ENCODE measurements around the gene LHPP.

Gene LHPP

GRCh38 chr10:124600051-124600880 lies 138.6 kb downstream of the LHPP start:
- Mint-ChIP-seq H3K27ac (no peak overlapping the region), H3K4me1 (peaks cover 8% of the 10 kb centered on the region), H3K4me3 (no peak overlapping the region), H3K27me3 (no peaks in the 10 kb centered on the region), H3K9me3 (no peaks in the 10 kb centered on the region), H3K36me3 (ENCODE audit: low read depth) (no peaks in the 10 kb centered on the region)
- DNase-seq: no peak
- ATAC-seq: no peak

GRCh38 chr10:124601016-124601415 lies 139.4 kb downstream of the LHPP start:
- no peak for DNase-seq
- Mint-ChIP-seq H3K27ac (no peak overlapping the region), H3K4me3 (no peak overlapping the region), H3K27me3 (no peaks in the 10 kb centered on the region), H3K4me1 (peaks cover 8% of the 10 kb centered on the region), H3K36me3 (ENCODE audit: low read depth) (no peaks in the 10 kb centered on the region), H3K9me3 (no peaks in the 10 kb centered on the region)
- no peak for ATAC-seq

- Mint-ChIP-seq H3K27ac (no peak overlapping the region), H3K27me3 (no peaks in the 10 kb centered on the region), H3K36me3 (ENCODE audit: low read depth) (no peaks in the 10 kb centered on the region), H3K4me3 (no peak overlapping the region), H3K9me3 (no peaks in the 10 kb centered on the region), H3K4me1 (peaks cover 8% of the 10 kb centered on the region)
- DNase-seq (no peak), ATAC-seq (peak; percentile 15)
These were observed 140.0 kb downstream of the LHPP start for GRCh38 chr10:124601431-124602120.

DNA sequence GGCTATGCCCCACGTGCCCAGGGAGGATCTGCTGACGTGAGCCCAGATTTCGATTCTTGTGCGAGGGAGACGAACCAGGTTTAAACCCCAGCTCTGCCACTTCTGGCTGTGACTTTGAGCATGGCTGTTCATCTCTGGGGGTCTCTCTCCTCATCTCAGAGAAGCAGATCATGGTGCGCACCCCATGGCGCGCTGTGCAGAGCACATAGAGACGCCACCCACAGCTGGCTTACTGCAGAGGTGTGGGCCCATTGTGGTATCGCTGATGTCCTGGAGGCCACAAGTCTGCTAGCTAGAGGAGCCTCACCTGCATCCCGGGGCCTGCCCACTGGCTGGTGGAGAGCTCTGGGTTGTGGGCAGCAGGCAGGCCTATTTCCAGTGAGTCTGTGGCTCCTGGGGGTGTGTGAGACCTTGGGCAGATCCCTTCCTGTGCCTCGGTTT lies 140.5 kb downstream of the LHPP start:
- ATAC-seq (no peak), DNase-seq (no peak)
- Mint-ChIP-seq H3K27me3 (no peaks in the 10 kb centered on the region), H3K9me3 (no peaks in the 10 kb centered on the region), H3K4me1 (peaks cover 11% of the 10 kb centered on the region), H3K27ac (no peak overlapping the region), H3K4me3 (no peak overlapping the region), H3K36me3 (ENCODE audit: low read depth) (no peaks in the 10 kb centered on the region)

- Mint-ChIP-seq H3K27ac (no peak overlapping the region), H3K36me3 (ENCODE audit: low read depth) (no peaks in the 10 kb centered on the region), H3K4me3 (no peak overlapping the region), H3K27me3 (no peaks in the 10 kb centered on the region), H3K9me3 (no peaks in the 10 kb centered on the region), H3K4me1 (peaks cover 11% of the 10 kb centered on the region)
- ATAC-seq (no peak), DNase-seq (no peak)
These were observed 141.2 kb downstream of the LHPP start for GRCh38 chr10:124602646-124603365.

GRCh38 chr10:124603376-124604213 lies 142.0 kb downstream of the LHPP start:
- no peak for DNase-seq
- ATAC-seq: no peak
- Mint-ChIP-seq H3K9me3 (no peaks in the 10 kb centered on the region), H3K27ac (no peak overlapping the region), H3K27me3 (no peaks in the 10 kb centered on the region), H3K4me3 (no peak overlapping the region), H3K36me3 (ENCODE audit: low read depth) (no peaks in the 10 kb centered on the region), H3K4me1 (peaks cover 9% of the 10 kb centered on the region)

DNA sequence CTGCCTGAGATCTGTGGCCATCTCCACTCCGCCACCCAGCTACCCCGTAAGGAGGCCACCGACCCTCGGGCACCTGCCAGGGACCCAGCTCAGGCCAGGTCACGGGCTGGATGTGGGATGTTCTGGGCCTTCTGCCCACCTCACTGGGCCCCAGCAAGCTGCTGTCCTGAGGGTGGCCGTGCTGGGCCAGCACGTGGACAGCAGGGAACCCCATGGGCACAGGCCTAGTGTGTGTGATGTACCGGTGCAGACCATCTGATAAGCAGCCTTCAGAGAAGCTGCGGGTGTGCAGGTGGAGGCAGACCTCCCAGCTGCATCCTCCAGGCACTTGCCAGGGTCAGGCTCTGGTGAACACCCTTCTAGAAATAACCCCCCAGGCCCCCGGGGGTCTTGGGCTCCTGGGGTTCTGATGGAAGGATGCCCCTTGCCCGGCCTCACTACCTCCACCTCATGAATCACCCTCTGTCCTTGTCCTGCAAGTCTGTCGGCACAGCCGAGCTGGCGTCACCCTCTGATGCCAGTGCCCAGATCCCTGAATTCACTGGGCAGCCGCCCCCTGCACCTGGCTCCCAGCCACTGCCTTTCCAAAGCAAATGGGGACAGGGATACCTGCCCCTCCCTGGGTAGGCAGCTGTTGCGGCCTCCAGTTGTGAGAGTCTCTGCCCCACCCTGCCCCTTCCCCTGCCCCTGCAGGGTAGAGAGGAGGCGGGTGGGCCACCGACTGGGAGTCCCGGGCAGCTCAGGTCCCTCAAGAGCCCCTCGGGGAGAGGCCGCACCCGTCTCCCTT lies 142.8 kb downstream of the LHPP start:
- ATAC-seq: no peak
- Mint-ChIP-seq H3K4me3 (no peak overlapping the region), H3K4me1 (peaks cover 9% of the 10 kb centered on the region), H3K27ac (no peak overlapping the region), H3K27me3 (no peaks in the 10 kb centered on the region), H3K9me3 (no peaks in the 10 kb centered on the region), H3K36me3 (ENCODE audit: low read depth) (no peaks in the 10 kb centered on the region)
- DNase-seq: no peak

DNA sequence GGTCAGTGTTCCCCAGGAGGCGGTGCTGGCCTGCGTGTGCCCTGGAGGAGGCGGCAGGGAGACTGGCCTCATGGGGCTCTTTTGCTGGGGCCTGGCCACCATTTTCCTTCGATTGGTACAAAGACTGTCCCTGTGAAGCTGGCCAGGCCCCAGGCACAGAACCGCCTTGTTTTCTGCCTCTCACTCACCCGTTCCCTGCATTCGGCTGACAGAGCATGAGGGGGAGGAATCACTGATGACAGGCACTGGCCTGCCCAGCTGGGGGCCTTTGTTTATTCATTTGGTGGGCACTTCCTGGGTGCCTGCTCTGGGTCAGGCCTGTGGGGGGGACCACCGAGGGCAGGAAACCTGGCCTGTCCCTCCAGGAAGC lies 143.4 kb downstream of the LHPP start:
- DNase-seq (no peak), ATAC-seq (no peak)
- no peak overlapping the region for H3K4me3 Mint-ChIP-seq
- no peak overlapping the region for H3K27ac Mint-ChIP-seq
- no peaks in the 10 kb centered on the region for H3K9me3 Mint-ChIP-seq
- H3K4me1 Mint-ChIP-seq: peaks cover 11% of the 10 kb centered on the region
- no peaks in the 10 kb centered on the region for H3K36me3 Mint-ChIP-seq (ENCODE audit: low read depth)
- H3K27me3 Mint-ChIP-seq: no peaks in the 10 kb centered on the region

DNA sequence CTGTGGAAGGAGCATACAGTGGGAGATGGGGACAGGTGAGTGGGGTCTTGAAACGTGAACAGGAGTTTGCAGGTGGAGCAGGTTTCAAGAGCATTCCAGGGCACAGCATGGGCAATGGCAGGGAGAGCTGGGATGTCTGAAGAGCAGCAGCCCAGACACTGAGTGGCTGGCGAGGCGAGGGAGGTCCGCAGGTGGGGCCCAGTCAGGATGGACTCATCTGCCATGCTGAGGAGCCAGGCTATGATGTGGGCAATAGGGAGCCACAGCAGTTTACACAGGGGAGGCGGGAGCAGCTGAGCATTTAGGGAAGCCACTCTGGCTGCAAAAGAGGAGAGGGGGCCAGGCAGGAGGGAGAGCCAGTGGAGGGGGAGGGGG lies 143.8 kb downstream of the LHPP start:
- DNase-seq (no peak), ATAC-seq (no peak)
- Mint-ChIP-seq H3K27ac (no peak overlapping the region), H3K9me3 (no peaks in the 10 kb centered on the region), H3K4me1 (peaks cover 12% of the 10 kb centered on the region), H3K36me3 (ENCODE audit: low read depth) (no peaks in the 10 kb centered on the region), H3K4me3 (no peak overlapping the region), H3K27me3 (no peaks in the 10 kb centered on the region)

GRCh38 chr10:124605856-124606812 lies 144.5 kb downstream of the LHPP start:
- no peaks in the 10 kb centered on the region for H3K36me3 Mint-ChIP-seq (ENCODE audit: low read depth)
- ATAC-seq: no peak
- no peaks in the 10 kb centered on the region for H3K27me3 Mint-ChIP-seq
- DNase-seq: no peak
- H3K4me3 Mint-ChIP-seq: no peak overlapping the region
- no peaks in the 10 kb centered on the region for H3K9me3 Mint-ChIP-seq
- peaks cover 14% of the 10 kb centered on the region for H3K4me1 Mint-ChIP-seq
- H3K27ac Mint-ChIP-seq: no peak overlapping the region

DNA sequence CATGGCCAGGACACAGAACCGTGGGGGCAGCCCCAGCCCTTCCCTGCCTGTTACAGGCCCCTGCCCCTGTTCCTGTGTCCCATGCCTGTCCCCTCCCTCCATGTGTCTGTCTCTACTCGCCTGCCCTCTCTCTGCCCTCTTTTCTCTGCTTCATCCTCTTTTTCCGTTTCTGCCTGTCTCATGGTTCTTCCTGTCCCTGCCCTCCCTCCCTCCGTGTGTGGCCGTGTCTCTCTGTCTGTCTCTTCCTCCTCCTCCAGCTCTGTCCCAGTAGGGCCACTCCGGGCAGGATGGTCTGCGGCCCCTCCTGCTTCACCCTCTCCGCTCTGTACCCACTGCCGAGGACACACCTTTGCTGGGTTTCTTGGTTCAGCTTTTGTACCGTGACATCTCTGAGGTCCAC lies 145.2 kb downstream of the LHPP start:
- no peak for ATAC-seq
- Mint-ChIP-seq H3K4me3 (no peak overlapping the region), H3K9me3 (no peaks in the 10 kb centered on the region), H3K27me3 (no peaks in the 10 kb centered on the region), H3K36me3 (ENCODE audit: low read depth) (no peaks in the 10 kb centered on the region), H3K4me1 (peaks cover 18% of the 10 kb centered on the region), H3K27ac (no peak overlapping the region)
- DNase-seq: no peak

DNA sequence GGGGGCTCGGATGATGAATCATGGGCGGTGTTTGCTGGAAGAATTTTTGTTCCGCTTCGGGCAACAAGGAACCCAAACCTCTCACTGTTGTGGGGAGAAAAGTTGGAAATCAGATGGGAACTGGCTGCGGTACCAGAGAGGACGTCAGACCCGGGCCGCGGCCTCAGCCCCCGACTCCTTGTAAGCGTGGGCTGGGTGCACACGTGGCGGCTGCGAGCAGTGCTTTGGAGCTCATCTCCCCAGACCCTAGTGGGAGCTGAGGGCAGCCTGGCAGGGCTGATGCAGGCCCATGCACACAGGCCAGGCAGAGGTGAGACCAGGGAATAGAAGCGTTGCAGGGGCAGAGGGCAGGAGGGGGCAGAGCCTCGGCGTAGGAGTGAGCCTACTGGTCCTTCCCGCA lies 146.1 kb downstream of the LHPP start:
- Mint-ChIP-seq H3K27me3 (no peaks in the 10 kb centered on the region), H3K4me3 (no peak overlapping the region), H3K4me1 (peaks cover 20% of the 10 kb centered on the region), H3K9me3 (no peaks in the 10 kb centered on the region), H3K36me3 (ENCODE audit: low read depth) (no peaks in the 10 kb centered on the region), H3K27ac (no peak overlapping the region)
- DNase-seq: no peak
- no peak for ATAC-seq

Data from activated naive CD8-positive, alpha-beta T cell treated with anti-CD3 and anti-CD28 coated beads, Interleukin-2, amount 50 U/mL, for 24 hours (primary cell).